AG20443 (cell line): ENCODE results near the gene WIPF3.

ENCODE experiments used
- DNase-seq: peaks from one replicate; pipeline ENCODE4 v3.0.0; 2012; ENCODE audit warnings: low spot score, mixed read lengths

Gene WIPF3

DNA sequence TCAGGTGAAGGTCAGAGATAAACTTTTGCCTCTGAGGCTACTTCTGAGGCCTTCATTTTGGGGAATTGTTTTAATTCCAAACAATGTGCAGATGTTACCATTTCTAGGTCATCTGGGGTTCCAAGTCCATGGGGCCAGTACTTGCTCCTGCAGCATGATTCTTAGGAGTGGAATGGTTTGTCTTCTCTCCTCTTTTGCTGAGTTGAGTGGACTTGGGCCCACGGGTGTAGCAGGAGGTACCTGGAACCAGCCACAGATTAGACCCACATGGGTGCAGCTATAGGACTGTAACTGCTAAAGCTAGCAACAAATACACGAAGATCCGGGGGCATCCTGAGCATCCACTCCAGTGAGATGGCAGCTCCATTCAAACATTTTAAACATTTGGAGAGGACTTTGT, 41.6 kb downstream of the WIPF3 start:
- DNase-seq: no peak

- DNase-seq: no peak
Measured at GRCh38 chr7:29848941-29849340, 42.6 kb downstream of the WIPF3 start.

DNA sequence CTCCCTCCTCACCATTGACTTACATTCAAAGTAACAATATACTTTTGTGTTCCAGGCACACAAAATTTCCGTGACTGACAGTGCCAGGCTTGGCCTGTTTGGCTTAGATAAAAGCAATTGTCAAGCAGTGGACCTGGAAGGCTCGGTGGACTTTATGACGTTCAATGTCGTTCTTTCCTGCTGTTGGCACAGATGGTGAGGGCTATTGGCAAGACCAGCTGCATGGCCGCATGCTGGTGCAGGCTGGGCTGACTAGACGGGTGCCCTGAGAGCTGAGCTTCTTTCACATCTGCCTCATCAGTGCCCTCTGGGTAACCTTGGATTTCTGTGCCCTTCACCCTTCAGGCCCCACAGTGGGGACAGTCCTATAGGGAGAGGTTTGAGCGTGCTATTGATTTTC, 45.2 kb downstream of the WIPF3 start:
- DNase-seq: no peak

- no peak for DNase-seq
Measured at GRCh38 chr7:29852457-29852856, 46.1 kb downstream of the WIPF3 start.

- no peak for DNase-seq
Measured at GRCh38 chr7:29853072-29853471, 46.8 kb downstream of the WIPF3 start.

DNA sequence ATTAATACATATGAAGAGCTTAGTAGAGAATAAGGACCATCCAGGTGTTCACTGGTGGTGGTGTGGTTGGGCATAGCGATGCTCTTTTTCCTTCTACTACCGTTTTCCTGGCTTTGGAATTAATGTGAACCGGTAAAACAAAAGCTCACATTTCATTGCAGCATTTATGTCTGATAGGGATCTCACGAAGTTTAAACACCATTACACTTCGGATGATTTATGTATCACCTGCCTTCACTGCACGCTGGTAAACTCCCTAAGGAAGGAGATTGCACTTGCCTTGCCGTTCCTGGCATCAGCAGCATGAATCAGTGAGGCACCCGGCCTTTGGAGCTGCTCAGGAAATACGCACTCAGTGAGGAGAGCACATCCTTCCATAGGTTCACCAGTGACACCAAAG, 47.5 kb downstream of the WIPF3 start:
- no peak for DNase-seq

GRCh38 chr7:29854257-29854938, 48.1 kb downstream of the WIPF3 start:
- DNase-seq: no peak

DNA sequence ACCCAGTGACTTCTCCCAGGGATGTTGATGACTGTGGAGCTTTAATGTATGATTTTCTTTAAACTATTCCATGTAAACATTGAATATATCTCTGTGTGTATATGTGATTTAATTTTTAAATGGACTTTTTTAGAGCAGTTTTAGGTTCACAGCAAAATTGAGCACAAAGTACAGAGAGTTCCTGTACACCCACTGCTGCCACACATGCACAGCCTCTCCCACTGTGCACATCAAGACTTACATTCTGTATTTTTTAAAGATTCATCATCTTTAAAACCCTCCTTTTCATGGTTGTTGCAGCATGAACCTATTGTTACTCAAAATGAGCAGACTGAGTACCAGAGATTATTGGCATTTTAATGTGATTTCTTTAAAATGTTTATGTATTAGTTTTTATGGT, 51.3 kb downstream of the WIPF3 start:
- DNase-seq: no peak

GRCh38 chr7:29858191-29858951, 52.1 kb downstream of the WIPF3 start:
- no peak for DNase-seq

- no peak for DNase-seq
Measured at GRCh38 chr7:29859104-29859503, 52.8 kb downstream of the WIPF3 start.

- DNase-seq: no peak
Measured at GRCh38 chr7:29859524-29860185, 53.3 kb downstream of the WIPF3 start.

GRCh38 chr7:29860186-29860585, 53.9 kb downstream of the WIPF3 start:
- no peak for DNase-seq

- DNase-seq: no peak
Measured at GRCh38 chr7:29861884-29862283, 55.6 kb downstream of the WIPF3 start.

GRCh38 chr7:29864656-29865055, 58.3 kb downstream of the WIPF3 start:
- DNase-seq: no peak

GRCh38 chr7:29865526-29865925, 59.2 kb downstream of the WIPF3 start:
- DNase-seq: peak; percentile 86

GRCh38 chr7:29866490-29866930, 60.2 kb downstream of the WIPF3 start:
- DNase-seq: peak; percentile 38

DNA sequence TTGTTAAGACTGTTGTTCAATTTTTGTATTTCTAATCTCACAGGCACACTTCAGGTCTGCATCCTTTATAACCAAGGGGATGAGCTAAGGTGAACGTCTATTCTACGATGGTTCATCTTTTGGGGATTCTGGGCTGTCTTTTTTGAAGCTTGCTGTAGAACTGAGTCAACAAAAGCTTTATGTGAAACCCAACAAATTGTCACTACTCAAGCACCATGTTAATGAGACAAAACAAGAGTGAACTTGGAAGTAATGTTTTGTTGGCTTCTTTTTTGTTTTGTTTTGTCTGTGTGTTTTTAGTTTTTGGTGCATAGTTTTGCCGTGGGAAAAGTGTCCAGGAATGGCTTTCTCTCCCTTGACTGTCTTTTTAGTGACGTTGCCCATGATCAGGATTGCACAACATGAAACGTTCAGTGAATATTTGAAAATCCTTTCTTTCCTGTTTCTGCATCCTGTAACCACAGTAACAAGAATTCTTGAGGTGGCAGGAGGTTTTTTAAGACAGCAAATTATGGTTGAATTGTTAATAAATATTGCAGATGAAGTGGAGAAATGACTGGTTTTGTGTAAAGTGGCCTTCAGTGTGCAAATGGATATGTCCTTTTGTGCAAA, 65.6 kb downstream of the WIPF3 start:
- DNase-seq: peak; percentile 84

GRCh38 chr7:29873644-29874294, 67.5 kb downstream of the WIPF3 start:
- DNase-seq: no peak

GRCh38 chr7:29875741-29876140, 69.4 kb downstream of the WIPF3 start:
- DNase-seq: no peak

DNA sequence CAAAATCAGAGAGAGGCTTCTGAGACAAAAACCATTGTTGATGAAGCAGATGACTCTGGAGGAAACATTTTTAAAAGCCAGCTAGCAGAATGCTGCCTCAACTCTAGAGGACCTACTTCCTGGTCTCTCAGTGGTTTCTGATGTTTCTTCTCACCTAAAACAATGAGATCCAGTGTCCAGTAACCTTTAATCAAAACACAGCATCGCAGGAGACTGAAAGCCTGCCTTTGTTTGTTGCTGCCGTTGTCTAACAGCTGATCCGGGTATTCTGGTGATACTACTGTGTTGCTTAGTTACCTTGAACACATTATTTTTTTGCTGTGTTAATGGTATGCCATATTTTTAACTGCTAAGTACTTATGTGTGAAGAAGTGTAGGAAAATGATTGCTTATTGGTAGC, 70.9 kb downstream of the WIPF3 start:
- DNase-seq: no peak

GRCh38 chr7:29878081-29878688, 71.9 kb downstream of the WIPF3 start:
- DNase-seq: peak; percentile 34

DNA sequence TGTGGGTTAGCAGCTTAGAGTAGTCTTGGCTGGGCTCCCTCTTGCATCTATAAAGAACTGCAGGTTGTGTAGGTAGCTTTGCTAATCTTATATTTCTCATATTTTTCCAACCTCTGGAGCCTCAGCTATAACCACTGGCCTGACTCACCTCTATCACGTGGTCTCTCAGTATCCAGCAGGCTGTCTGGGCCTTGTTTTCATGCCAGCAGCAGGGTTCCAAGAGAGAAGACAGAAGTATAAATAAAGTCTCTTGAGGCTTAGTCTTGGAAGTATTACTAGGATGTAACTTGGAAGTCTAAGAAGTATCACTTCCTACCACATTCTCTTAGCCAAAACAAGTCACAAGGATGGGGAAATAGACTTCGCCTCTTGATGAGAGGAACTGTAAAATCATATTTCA, 73.3 kb downstream of the WIPF3 start:
- DNase-seq: peak; percentile 60
